Suprapubic skin (tissue), 4 donors: ENCODE results near the gene CXCR4.

ENCODE experiments used
- CTCF ChIP-seq, 2 donors: fragments of 200-600 bp in 1 of 2; fragments of 450-650 bp in 1 of 2; sonication (generic) in 1 of 2; IDR thresholded peaks; one replicate each; pipeline ENCODE4 v1.5.1; 2016 to 2019; ENCODE audit warnings: antibody characterized with exemption in 2 of 2, mild to moderate bottlenecking in 1 of 2, moderate library complexity in 1 of 2
- EP300 ChIP-seq: sonication (generic); formaldehyde crosslinking; IDR thresholded peaks from one replicate; pipeline ENCODE4 v1.6.1; 2017; ENCODE audit warnings: antibody characterized with exemption
- POLR2A ChIP-seq, 2 donors: fragments of 450-650 bp; IDR thresholded peaks; one replicate each; pipeline ENCODE4 v1.6.1; 2017; ENCODE audit warnings: antibody characterized with exemption in 2 of 2, mild to moderate bottlenecking in 2 of 2, moderate library complexity in 2 of 2
- POLR2AphosphoS5 ChIP-seq, 3 donors: sonication (generic); formaldehyde crosslinking; IDR thresholded peaks; one replicate each; pipeline ENCODE4 v1.6.1; 2017; ENCODE audit warnings: antibody characterized with exemption in 3 of 3

GRCh38 chr2:136164280-136164776, 46.4 kb upstream of the CXCR4 start:
- TF ChIP-seq CTCF (IDR thresholded peaks at IDR 0.05): no peak
- no peak for TF ChIP-seq EP300
- no peak for TF ChIP-seq POLR2AphosphoS5 (IDR thresholded peaks at IDR 0.05)
- TF ChIP-seq POLR2A (IDR thresholded peaks at IDR 0.05): no peak
